ENCODE data around the gene HELZ2.

HELZ2 gene

GRCh38 chr20:63537525-63538203, 36.4 kb downstream of the HELZ2 start:
- DNase-seq (ENCODE audit: low spot score), result peak; percentile 94

- no peak for DNase-seq (ENCODE audit: low spot score)
Observed at GRCh38 chr20:63536997-63537524, 37.0 kb downstream of the HELZ2 start, which contains the start of gene PTK6. PTK6 (minus strand) TSS chr20:63537376; CDS start chr20:63537314, 62 bp downstream.

GRCh38 chr20:63536241-63536977, 37.6 kb downstream of the HELZ2 start:
- DNase-seq (ENCODE audit: low spot score), result no peak

- no peak for DNase-seq (ENCODE audit: low spot score)
Observed at GRCh38 chr20:63534831-63535651, 39.0 kb downstream of the HELZ2 start.

- DNase-seq (ENCODE audit: low spot score), result no peak
Observed at GRCh38 chr20:63534427-63534830, 39.6 kb downstream of the HELZ2 start.

GRCh38 chr20:63533871-63534393, 40.1 kb downstream of the HELZ2 start:
- no peak for DNase-seq (ENCODE audit: low spot score)

- DNase-seq (ENCODE audit: low spot score), result no peak
Observed at GRCh38 chr20:63533388-63533787, 40.7 kb downstream of the HELZ2 start.

GRCh38 chr20:63532449-63532971, 41.5 kb downstream of the HELZ2 start:
- DNase-seq (ENCODE audit: low spot score), result no peak

- no peak for DNase-seq (ENCODE audit: low spot score)
Observed at GRCh38 chr20:63531686-63532448, 42.2 kb downstream of the HELZ2 start.

- no peak for DNase-seq (ENCODE audit: low spot score)
Observed at GRCh38 chr20:63530788-63531160, 43.3 kb downstream of the HELZ2 start.

- DNase-seq (ENCODE audit: low spot score), result no peak
Observed at GRCh38 chr20:63529861-63530787, 43.9 kb downstream of the HELZ2 start.

GRCh38 chr20:63529180-63529860, 44.7 kb downstream of the HELZ2 start:
- DNase-seq (ENCODE audit: low spot score), result no peak

GRCh38 chr20:63527184-63527583, 46.9 kb downstream of the HELZ2 start:
- no peak for DNase-seq (ENCODE audit: low spot score)

- no peak for DNase-seq (ENCODE audit: low spot score)
Observed at GRCh38 chr20:63525971-63526370, 48.1 kb downstream of the HELZ2 start.

GRCh38 chr20:63525185-63525584, 48.9 kb downstream of the HELZ2 start:
- DNase-seq (ENCODE audit: low spot score), result no peak
